Upper lobe of left lung (tissue), 6 donors: ENCODE results near the gene AGMO. TPM values are rescaled to one million over a fixed set of nuclear protein-coding genes. Genes with fewer than 3 reads are reported as not detected.

Experiments used
- ATAC-seq, 2 donors: fragments of 200-7000 bp; cut with Tn5 transposase; one replicate each; pipeline ENCODE4 v1.9.1; 2022; ENCODE audit warnings: mild to moderate bottlenecking in 2 of 2, moderate library complexity in 2 of 2; ENCODE audit not compliant: low FRiP score in 2 of 2
- DNase-seq, 2 donors: peaks; one replicate each; pipeline ENCODE4 v3.0.0-alpha.2; 2019 to 2020
- H3K27ac ChIP-seq, 4 donors: fragments of 200-600 bp; sonication (generic); one replicate each; pipeline ENCODE4 v1.5.1; 2016 to 2019
- H3K27me3 ChIP-seq, 4 donors: fragments of 200-600 bp; sonication (generic); one replicate each; pipeline ENCODE4 v1.5.1; 2017 to 2019
- H3K36me3 ChIP-seq, 4 donors: fragments of 200-600 bp; sonication (generic); one replicate each; pipeline ENCODE4 v1.5.1; 2016 to 2019
- H3K4me1 ChIP-seq, 4 donors: fragments of 200-600 bp; sonication (generic); one replicate each; pipeline ENCODE4 v1.5.1; 2018 to 2019
- H3K4me3 ChIP-seq, 4 donors: fragments of 200-600 bp; sonication (generic); one replicate each; pipeline ENCODE4 v1.5.1; 2017 to 2019; ENCODE audit warnings: mild to moderate bottlenecking in 2 of 4, moderate library complexity in 1 of 4
- H3K9me3 ChIP-seq, 4 donors: fragments of 200-600 bp; sonication (generic); one replicate each; pipeline ENCODE4 v1.5.1; 2018 to 2019
- CTCF ChIP-seq, 6 experiments: fragments of 450-650 bp in 4 of 6; fragments of 200-600 bp in 2 of 6; sonication (generic) in 2 of 6; IDR thresholded peaks; one replicate each; pipeline ENCODE4 v1.5.1; 2016 to 2019; ENCODE audit warnings: antibody characterized with exemption in 6 of 6
- EP300 ChIP-seq, 4 donors: sonication (generic); formaldehyde crosslinking; IDR thresholded peaks; one replicate each; pipeline ENCODE4 v1.5.1; 2017; ENCODE audit warnings: antibody characterized with exemption in 4 of 4, control low read depth in 2 of 4
- POLR2A ChIP-seq, 4 donors: fragments of 450-650 bp; IDR thresholded peaks; one replicate each; pipeline ENCODE4 v1.5.1; 2016 to 2017; ENCODE audit warnings: antibody characterized with exemption in 4 of 4, mild to moderate bottlenecking in 2 of 4
- POLR2AphosphoS5 ChIP-seq, 2 donors: sonication (generic); formaldehyde crosslinking; IDR thresholded peaks; one replicate each; pipeline ENCODE4 v1.5.1; 2017; ENCODE audit warnings: antibody characterized with exemption in 2 of 2
- WGBS, 2 donors: methylation state at CpG; one replicate each; pipeline ENCODE4 v1.1.5; 2017 to 2018; 5-methylcytosine and 5-hydroxymethylcytosine counted together
- total RNA-seq, 6 donors: library from RNA; depleted of rRNA in 4 of 6; stranded (reverse); fragments of >200 nt in 4 of 6; gene quantifications; one replicate each; pipeline versions ENCODE4 v1.1.0 to v1.2.1, GENCODE V29; 2016 to 2021
- donor health status: DM: no; HTN: no; CAD: no; lungs with moderate emphysema.
- donor health status: DM: no; HTN: yes; CAD: no; lungs with severe emphysema.

Gene AGMO
- total RNA-seq, 6 donors from 2014 or later, result 0.17 to 3.0 (median 0.20) TPM; not detected in 3

GRCh38 chr7:15345216-15345615 is 216.6 kb downstream of the AGMO start:
- no peaks in the 10 kb centered on the region for H3K4me1 ChIP-seq
- no peak overlapping the region for H3K27ac ChIP-seq
- no peak overlapping the region for H3K4me3 ChIP-seq
- no peak for DNase-seq
- no peaks in the 10 kb centered on the region for H3K27me3 ChIP-seq
- no peak for TF ChIP-seq CTCF (IDR thresholded peaks at IDR 0.05)
- TF ChIP-seq POLR2A (IDR thresholded peaks at IDR 0.05), result no peak
- no peak for TF ChIP-seq EP300 (IDR thresholded peaks at IDR 0.05)
- TF ChIP-seq POLR2AphosphoS5 (IDR thresholded peaks at IDR 0.05), result no peak
- WGBS, 2 donors, result 14 to 30% methylated on average over 1 of the region's 1 CpG
- H3K36me3 ChIP-seq, result no peaks in the 10 kb centered on the region
- no peak for ATAC-seq
- H3K9me3 ChIP-seq, result peaks cover 0 to 6% (median 2%) of the 10 kb centered on the region in 4 donors

GRCh38 chr7:15341817-15342216 is 220.0 kb downstream of the AGMO start:
- H3K27me3 ChIP-seq, result no peaks in the 10 kb centered on the region
- WGBS, 2 donors, result 69 to 83% methylated on average over 4 of the region's 4 CpGs
- ATAC-seq (no peak), DNase-seq (no peak)
- no peak overlapping the region for H3K4me3 ChIP-seq
- no peaks in the 10 kb centered on the region for H3K4me1 ChIP-seq
- TF ChIP-seq POLR2AphosphoS5 (IDR thresholded peaks at IDR 0.05) (no peak), POLR2A (IDR thresholded peaks at IDR 0.05) (no peak), EP300 (IDR thresholded peaks at IDR 0.05) (no peak), CTCF (IDR thresholded peaks at IDR 0.05) (no peak)
- H3K9me3 ChIP-seq, result peaks cover 0 to 7% (median 3%) of the 10 kb centered on the region in 4 donors
- no peaks in the 10 kb centered on the region for H3K36me3 ChIP-seq
- no peak overlapping the region for H3K27ac ChIP-seq

GRCh38 chr7:15336146-15336545 is 225.7 kb downstream of the AGMO start:
- ATAC-seq (no peak), DNase-seq (no peak)
- Histone ChIP-seq H3K9me3 (peaks cover 0 to 7% (median 3%) of the 10 kb centered on the region in 4 donors), H3K36me3 (no peaks in the 10 kb centered on the region), H3K27me3 (no peaks in the 10 kb centered on the region), H3K27ac (no peak overlapping the region), H3K4me3 (no peak overlapping the region), H3K4me1 (no peaks in the 10 kb centered on the region)
- TF ChIP-seq POLR2A (IDR thresholded peaks at IDR 0.05) (no peak), EP300 (IDR thresholded peaks at IDR 0.05) (no peak), POLR2AphosphoS5 (IDR thresholded peaks at IDR 0.05) (no peak), CTCF (IDR thresholded peaks at IDR 0.05) (no peak)
- 74 to 93% methylated on average over 1 of the region's 1 CpG for WGBS, 2 donors

GRCh38 chr7:15335390-15335789 is 226.4 kb downstream of the AGMO start:
- 89 to 90% methylated on average over 6 of the region's 6 CpGs for WGBS, 2 donors
- Histone ChIP-seq H3K36me3 (no peaks in the 10 kb centered on the region), H3K9me3 (peaks cover 0 to 3% (median under 1%) of the 10 kb centered on the region in 4 donors), H3K27me3 (no peaks in the 10 kb centered on the region), H3K4me3 (no peak overlapping the region), H3K4me1 (no peaks in the 10 kb centered on the region), H3K27ac (no peak overlapping the region)
- DNase-seq, result no peak
- no peak for ATAC-seq
- TF ChIP-seq CTCF (IDR thresholded peaks at IDR 0.05), result no peak

GRCh38 chr7:15334536-15335263 is 227.1 kb downstream of the AGMO start:
- H3K27me3 ChIP-seq, result no peaks in the 10 kb centered on the region
- no peak for ATAC-seq
- no peak overlapping the region for H3K4me3 ChIP-seq
- no peaks in the 10 kb centered on the region for H3K36me3 ChIP-seq
- H3K9me3 ChIP-seq, result peaks cover 0 to 2% (median 0%) of the 10 kb centered on the region in 4 donors
- no peak for TF ChIP-seq POLR2A (IDR thresholded peaks at IDR 0.05)
- TF ChIP-seq EP300 (IDR thresholded peaks at IDR 0.05), result no peak
- TF ChIP-seq CTCF (IDR thresholded peaks at IDR 0.05), result no peak
- no peak for TF ChIP-seq POLR2AphosphoS5 (IDR thresholded peaks at IDR 0.05)
- no peak overlapping the region for H3K27ac ChIP-seq
- WGBS, 2 donors, result 84 to 86% methylated on average over 6 of the region's 6 CpGs
- no peak for DNase-seq
- no peaks in the 10 kb centered on the region for H3K4me1 ChIP-seq
